H9 (cell line): ENCODE results near the gene TECPR2. TPM values are rescaled to one million over a fixed set of nuclear protein-coding genes. Genes with fewer than 3 reads are reported as not detected.

ENCODE experiments used
- DNase-seq: peaks from one replicate; pipeline ENCODE4 v3.0.0-alpha.2; 2017
- H2AFZ ChIP-seq: one replicate; pipeline ENCODE4 v1.6.1; 2013; ENCODE audit warnings: mild to moderate bottlenecking, low read length, control low read depth, moderate library complexity
- H2AK5ac ChIP-seq: 2 replicates; pipeline ENCODE4 v1.6.1; 2013; ENCODE audit warnings: low read length, control low read depth, mixed read lengths; ENCODE audit not compliant: insufficient read length
- H2BK120ac ChIP-seq: one replicate; pipeline ENCODE4 v1.6.1; 2013; ENCODE audit warnings: low read depth, mild to moderate bottlenecking, low read length, control low read depth, inconsistent platforms; ENCODE audit not compliant: poor library complexity, severe bottlenecking
- H2BK12ac ChIP-seq: 2 replicates; pipeline ENCODE4 v1.6.1; 2013; ENCODE audit warnings: low read length, control low read depth, mixed read lengths, low read depth; ENCODE audit not compliant: insufficient read length
- H2BK15ac ChIP-seq: 2 replicates; pipeline ENCODE4 v1.6.1; 2013; ENCODE audit warnings: low read depth, low read length, control low read depth
- H2BK20ac ChIP-seq: one replicate; pipeline ENCODE4 v1.6.1; 2013; ENCODE audit warnings: low read depth, mild to moderate bottlenecking, low read length, control low read depth, inconsistent platforms; ENCODE audit not compliant: poor library complexity, severe bottlenecking
- H2BK5ac ChIP-seq: 2 replicates; pipeline ENCODE4 v1.6.1; 2013; ENCODE audit warnings: low read length, control low read depth, mixed read lengths; ENCODE audit not compliant: insufficient read length
- H3K14ac ChIP-seq: 2 replicates; pipeline ENCODE4 v1.6.1; 2013; ENCODE audit warnings: low read length, control low read depth; ENCODE audit not compliant: insufficient read depth
- H3K18ac ChIP-seq: 2 replicates; pipeline ENCODE4 v1.6.1; 2013; ENCODE audit warnings: low read depth, mild to moderate bottlenecking, mixed read lengths, low read length, control low read depth; ENCODE audit not compliant: insufficient read length
- H3K23ac ChIP-seq: 2 replicates; pipeline ENCODE4 v1.6.1; 2013; ENCODE audit warnings: low read length, control low read depth, mixed read lengths, low read depth; ENCODE audit not compliant: insufficient read length
- H3K23me2 ChIP-seq: 2 replicates; pipeline ENCODE4 v1.6.1; 2013; ENCODE audit warnings: low read depth, mild to moderate bottlenecking, mixed read lengths, low read length, control low read depth; ENCODE audit not compliant: insufficient read length, poor library complexity, severe bottlenecking
- H3K27ac ChIP-seq: 2 replicates; pipeline ENCODE4 v1.5.1; 2013; ENCODE audit warnings: low read length, control low read depth, mixed read lengths, low read depth; ENCODE audit not compliant: insufficient read length
- H3K27me3 ChIP-seq: 2 replicates; pipeline ENCODE4 v1.6.1; 2013; ENCODE audit warnings: low read length, control low read depth, inconsistent platforms; ENCODE audit not compliant: insufficient read depth
- H3K4ac ChIP-seq: 2 replicates; pipeline ENCODE4 v1.6.1; 2013; ENCODE audit warnings: low read depth, mild to moderate bottlenecking, control low read depth, inconsistent platforms, low read length, moderate library complexity
- H3K4me1 ChIP-seq: 2 replicates; pipeline ENCODE4 v1.6.1; 2013; ENCODE audit warnings: low read length, control low read depth, inconsistent platforms; ENCODE audit not compliant: insufficient read depth
- H3K4me2 ChIP-seq: 2 replicates; pipeline ENCODE4 v1.6.1; 2013; ENCODE audit warnings: low read length, control low read depth, mixed read lengths; ENCODE audit not compliant: insufficient read length, insufficient read depth
- H3K56ac ChIP-seq: 2 replicates; pipeline ENCODE4 v1.6.1; 2013; ENCODE audit warnings: low read depth, mild to moderate bottlenecking, mixed read lengths, low read length, control low read depth; ENCODE audit not compliant: insufficient read length
- H3K79me1 ChIP-seq: 2 replicates; pipeline ENCODE4 v1.6.1; 2013; ENCODE audit warnings: low read depth, mild to moderate bottlenecking, moderate library complexity, low read length, control low read depth, inconsistent platforms; ENCODE audit not compliant: insufficient read depth, poor library complexity, severe bottlenecking
- H3K79me2 ChIP-seq: 2 replicates; pipeline ENCODE4 v1.6.1; 2013; ENCODE audit warnings: low read length, control low read depth, inconsistent platforms; ENCODE audit not compliant: insufficient read depth
- H3K9ac ChIP-seq: 2 replicates; pipeline ENCODE4 v1.6.1; 2013; ENCODE audit warnings: low read length, control low read depth, mixed read lengths; ENCODE audit not compliant: insufficient read length; ENCODE audit errors: extremely low read depth
- H3K9me3 ChIP-seq: one replicate; pipeline ENCODE4 v1.6.1; 2013; ENCODE audit warnings: low read depth, low read length, inconsistent platforms; ENCODE audit not compliant: control insufficient read depth
- H3T11ph ChIP-seq: one replicate; pipeline ENCODE4 v1.6.1; 2013; ENCODE audit warnings: mild to moderate bottlenecking, low read length, control low read depth, inconsistent platforms
- H4K20me1 ChIP-seq: one replicate; pipeline ENCODE4 v1.6.1; 2013; ENCODE audit not compliant: control insufficient read depth, insufficient read length, insufficient read depth
- H4K5ac ChIP-seq: 2 replicates; pipeline ENCODE4 v1.6.1; 2013; ENCODE audit warnings: low read depth, mild to moderate bottlenecking, mixed read lengths, low read length, control low read depth; ENCODE audit not compliant: insufficient read length
- H4K8ac ChIP-seq: replicated peaks from 2 replicates; pipeline ENCODE4 v1.6.1; 2013; ENCODE audit warnings: low read length, control low read depth, mixed read lengths, low read depth; ENCODE audit not compliant: insufficient read length
- H4K91ac ChIP-seq: 2 replicates; pipeline ENCODE4 v1.6.1; 2013; ENCODE audit warnings: low read depth, mild to moderate bottlenecking, moderate library complexity, mixed read lengths, low read length, control low read depth; ENCODE audit not compliant: insufficient read length
- H3K27ac Mint-ChIP-seq, 3 experiments: 2 replicates in 2 of 3; 3 replicates in 1 of 3; pipeline ENCODE4 v1.8.0; 2020 to 2021; ENCODE audit warnings: mixed read lengths in 3 of 3, mild to moderate bottlenecking in 1 of 3, moderate library complexity in 1 of 3
- H3K27me3 Mint-ChIP-seq: 2 replicates; pipeline ENCODE4 v1.8.0; 2021; ENCODE audit warnings: low read depth, mild to moderate bottlenecking, moderate library complexity, mixed read lengths
- H3K36me3 Mint-ChIP-seq, 3 experiments: 2 replicates in 2 of 3; 3 replicates in 1 of 3; pipeline ENCODE4 v1.8.0; 2020 to 2021; ENCODE audit warnings: low read depth in 3 of 3, mixed read lengths in 3 of 3; ENCODE audit not compliant: insufficient read depth in 1 of 3
- H3K4me1 Mint-ChIP-seq, 2 experiments: 2 replicates each; pipeline ENCODE4 v1.8.0; 2020; ENCODE audit warnings: mixed read lengths in 2 of 2
- H3K4me3 Mint-ChIP-seq, 2 experiments: 2 replicates in 1 of 2; 3 replicates in 1 of 2; pipeline ENCODE4 v1.8.0; 2020 to 2021; ENCODE audit warnings: mild to moderate bottlenecking in 2 of 2, mixed read lengths in 2 of 2, moderate library complexity in 1 of 2
- H3K9me3 Mint-ChIP-seq, 2 experiments: 2 replicates in 1 of 2; 3 replicates in 1 of 2; pipeline ENCODE4 v1.8.0; 2020; ENCODE audit warnings: mild to moderate bottlenecking in 2 of 2, mixed read lengths in 2 of 2, moderate library complexity in 1 of 2
- CTCF ChIP-seq: fragments of 200-600 bp; sonication (generic); conservative IDR thresholded peaks from 3 replicates; pipeline ENCODE4 v1.8.0; 2021; ENCODE audit warnings: antibody characterized with exemption, mild to moderate bottlenecking
- whole genome bisulfite sequencing: extraction: QIAGEN DNeasy Blood & Tissue Kit; methylation state at CpG from one replicate; pipeline ENCODE4 v1.1.7; 2013; ENCODE audit warnings: missing lambda C conversion rate, low lambda C conversion rate, mixed read lengths; ENCODE audit not compliant: insufficient read length; ENCODE audit errors: extremely low coverage; 5-methylcytosine and 5-hydroxymethylcytosine counted together
- total RNA-seq: library from RNA; stranded (reverse); gene quantifications from 2 replicates; pipeline ENCODE4 v1.2.1, GENCODE V29; 2021

The TECPR2 gene
- total RNA-seq, 1 experiment from 2014 or later = 15.4 TPM

- Histone ChIP-seq H3K4me2 (no peak overlapping the region), H3K27ac (no peak overlapping the region), H3K18ac (no peak overlapping the region), H3K14ac (no peak overlapping the region), H4K5ac (no peak overlapping the region), H3K23ac (no peak overlapping the region), H2BK15ac (no peak overlapping the region; the same call in 1 of the 2 replicates), H2BK120ac (no peak overlapping the region), H3K4ac (no peak overlapping the region), H3K9ac (no peak overlapping the region), H3K27me3 (no peaks in the 10 kb centered on the region), H2AFZ (no peak overlapping the region), H3K79me2 (no peaks in the 10 kb centered on the region), H3K9me3 (no peaks in the 10 kb centered on the region), H3K79me1 (no peaks in the 10 kb centered on the region), H2BK5ac (no peak overlapping the region), H3K23me2 (no peaks in the 10 kb centered on the region), H3T11ph (no peak overlapping the region), H4K91ac (no peak overlapping the region), H4K8ac (no peak overlapping the region), H3K4me1 (no peaks in the 10 kb centered on the region), H4K20me1 (no peaks in the 10 kb centered on the region), H2BK12ac (no peak overlapping the region), H3K56ac (no peak overlapping the region), H2BK20ac (no peak overlapping the region), H2AK5ac (no peak overlapping the region)
- DNase-seq = no peak
- WGBS = no CpG with 5 or more reads among the region's 9 CpGs
- H3K9me3 Mint-ChIP-seq = no peaks in the 10 kb centered on the region
- no peaks in the 10 kb centered on the region for H3K27me3 Mint-ChIP-seq
- TF ChIP-seq CTCF = no peak
- H3K36me3 Mint-ChIP-seq = peaks cover 0 to 2% (median 0%) of the 10 kb centered on the region in 3 experiments; a peak in 3 of 7 replicates
- no peaks in the 10 kb centered on the region for H3K4me1 Mint-ChIP-seq
- no peak overlapping the region for H3K4me3 Mint-ChIP-seq
- H3K27ac Mint-ChIP-seq = no peak overlapping the region
Observed at GRCh38 chr14:102472791-102473150, 110.0 kb downstream of the TECPR2 start.
